GM12878 (cell line): ENCODE measurements around the gene CCDC70. TPM values are rescaled to one million over a fixed set of nuclear protein-coding genes. Genes with fewer than 3 reads are reported as not detected.

Source experiments
- ATAC-seq: fragments of 200-7000 bp; cut with Tn5 transposase; 3 replicates; pipeline ENCODE4 v1.9.1; 2020; ENCODE audit warnings: mild to moderate bottlenecking, moderate library complexity
- BruUV-seq: library from RNA; stranded (reverse); fragments of 400-500 nt; replicated peaks from 2 replicates; lab custom pipeline; 2021; lab: Mats Ljungman, UMichigan
- CTCF ChIA-PET: fragments of 300-600 bp; sonication (Branson Sonifier 250); formaldehyde crosslinking; extraction: SDS; loops from one replicate; lab custom pipeline; 2021; ENCODE audit warnings: inconsistent platforms; lab: Yijun Ruan, JAX
- POLR2A ChIA-PET: fragments of 350-600 bp; formaldehyde crosslinking; extraction: SDS; loops from one replicate; lab custom pipeline; 2021; ENCODE audit warnings: inconsistent platforms; lab: Charles Lee
- RAD21 ChIA-PET: fragments of 300-600 bp; sonication (Branson Sonifier 250); formaldehyde crosslinking; loops from one replicate; lab custom pipeline; 2023; ENCODE audit warnings: antibody characterized with exemption; ENCODE audit not compliant: unreplicated experiment; lab: Charles Lee
- SMC1A ChIA-PET: fragments of 300-600 bp; sonication (Branson Sonifier 250); formaldehyde crosslinking; loops from one replicate; lab custom pipeline; 2023; ENCODE audit not compliant: unreplicated experiment, uncharacterized antibody; lab: Charles Lee
- DNase-seq: peaks from one replicate; pipeline ENCODE4 v3.0.0-alpha.2; 2011; ENCODE audit warnings: low read depth, low spot score
- FAIRE-seq: peaks from 3 replicates; lab custom pipeline; 2011; peaks lifted over from hg19 to GRCh38; lab: Jason Lieb, UNC
- H2AFZ ChIP-seq: 2 replicates; pipeline ENCODE4 v1.6.0; 2011; ENCODE audit warnings: low read depth, low read length, control low read depth; ENCODE audit not compliant: control insufficient read depth
- H3K27ac ChIP-seq: 2 replicates; pipeline ENCODE4 v1.5.1; 2011; ENCODE audit warnings: control low read depth; ENCODE audit not compliant: control insufficient read depth, insufficient read depth
- H3K27me3 ChIP-seq, 2 experiments: replicated peaks in 1 of 2; 2 replicates each; pipeline versions ENCODE4 v1.6.0 to v1.6.1; 2011; ENCODE audit warnings: low read length in 1 of 2; ENCODE audit not compliant: control insufficient read depth in 2 of 2, insufficient read depth in 2 of 2
- H3K36me3 ChIP-seq, 2 experiments: 2 replicates each; pipeline ENCODE4 v1.5.1; 2011; ENCODE audit warnings: low read length in 1 of 2; ENCODE audit not compliant: control insufficient read depth in 2 of 2, insufficient read depth in 2 of 2
- H3K4me1 ChIP-seq: 2 replicates; pipeline ENCODE4 v1.6.1; 2011; ENCODE audit warnings: mild to moderate bottlenecking, low read length, moderate library complexity, mixed read lengths; ENCODE audit not compliant: control insufficient read depth, insufficient read depth
- H3K4me2 ChIP-seq: 2 replicates; pipeline ENCODE4 v1.6.0; 2011; ENCODE audit warnings: control low read depth; ENCODE audit not compliant: control insufficient read depth, insufficient read depth
- H3K4me3 ChIP-seq: fragments of 200-600 bp; sonication (generic); 2 replicates; pipeline ENCODE4 v1.5.1; 2016
- H3K79me2 ChIP-seq: 2 replicates; pipeline ENCODE4 v1.6.0; 2011; ENCODE audit warnings: low read length; ENCODE audit not compliant: control insufficient read depth, insufficient read depth
- H3K9ac ChIP-seq: 2 replicates; pipeline ENCODE4 v1.8.0; 2011; ENCODE audit warnings: low read length, control low read depth, mixed read lengths; ENCODE audit not compliant: control insufficient read depth, insufficient read depth
- H3K9me3 ChIP-seq: replicated peaks from 3 replicates; pipeline ENCODE4 v1.5.1; 2011; ENCODE audit warnings: mild to moderate bottlenecking, low read length; ENCODE audit not compliant: control insufficient read depth, insufficient read depth
- H4K20me1 ChIP-seq: 2 replicates; pipeline ENCODE4 v1.6.0; 2011; ENCODE audit not compliant: control insufficient read depth, insufficient read depth
- RAD21 ChIP-seq: IDR thresholded peaks from 2 replicates; pipeline ENCODE4 v1.6.1; 2011; ENCODE audit warnings: mild to moderate bottlenecking, low read depth, low read length, moderate library complexity; ENCODE audit not compliant: insufficient read depth
- SMC3 ChIP-seq: IDR thresholded peaks from 2 replicates; pipeline ENCODE4 v1.6.1; 2011; ENCODE audit warnings: low read length, improper control_type of control experiment, borderline replicate concordance
- YY1 ChIP-seq: IDR thresholded peaks from 2 replicates; pipeline ENCODE4 v1.6.1; 2011; ENCODE audit warnings: low read depth, mild to moderate bottlenecking, low read length
- ZNF24 ChIP-seq: fragments of 450-650 bp; IDR thresholded peaks from 2 replicates; pipeline ENCODE4 v1.6.1; 2017; ENCODE audit warnings: antibody characterized with exemption, mild to moderate bottlenecking
- ZZZ3 ChIP-seq: IDR thresholded peaks from 2 replicates; pipeline ENCODE4 v1.6.1; 2011; ENCODE audit warnings: low read depth; ENCODE audit not compliant: control insufficient read depth, insufficient read length
- WGBS: methylation state at CpG from one replicate; pipeline ENCODE4 v1.1.6; 2016; ENCODE audit warnings: low lambda C conversion rate; ENCODE audit not compliant: insufficient replicate concordance, insufficient coverage; ENCODE audit errors: missing lambda C conversion rate; 5-methylcytosine and 5-hydroxymethylcytosine counted together
- in situ Hi-C: fragments of 300-500 bp; cut with MboI; formaldehyde crosslinking; loops from 9 replicates; pipeline ENCODE4 v1.14.3; 2018; ENCODE audit warnings: mixed read lengths
- intact Hi-C: fragments of 100-400 bp; cut with micrococcal nuclease; formaldehyde crosslinking; loops from one replicate; pipeline ENCODE4 v1.14.2; 2022; ENCODE audit not compliant: unreplicated experiment
- polyA plus RNA-seq, 11 experiments: library from polyadenylated mRNA; depleted of rRNA in 4 of 11; unstranded in 6 of 11; stranded (reverse) in 5 of 11; fragments of >200 nt; fragmentation: Nextera tagmentation in 4 of 11; fragmentation: Illumina TruSeq in 1 of 11; extraction: Ambion mirVana in 4 of 11; extraction: Trizol in 1 of 11; gene quantifications; 1 replicate in 1 of 11; 2 replicates in 10 of 11; pipeline versions ENCODE4 v1.2.1 to v1.2.3, GENCODE V29; 2011 to 2016; ENCODE audit warnings: inconsistent platforms in 2 of 11, missing spikeins in 2 of 11, low read depth in 1 of 11
- total RNA-seq, 4 experiments: library from RNA; depleted of rRNA in 3 of 4; stranded (reverse); fragments of >200 nt in 3 of 4; fragmentation: Illumina TruSeq in 1 of 4; extraction: Trizol in 1 of 4; gene quantifications; 2 replicates each; pipeline versions ENCODE4 v1.2.1 to v1.2.3, GENCODE V29; 2013 to 2021
- TF ChIP-seq, protein P1 (sequence below): IDR thresholded peaks from 2 replicates; pipeline ENCODE4 v1.6.1; 2011; ENCODE audit warnings: low read depth, low read length, improper control_type of control experiment, borderline replicate concordance
- TF ChIP-seq, protein P2 (sequence below), 3 experiments: IDR thresholded peaks in 2 of 3; conservative IDR thresholded peaks in 1 of 3; 2 replicates each; pipeline ENCODE4 v1.5.1; 2011; ENCODE audit warnings: low read depth in 3 of 3, low read length in 3 of 3, mild to moderate bottlenecking in 3 of 3, control low read depth in 2 of 3, moderate library complexity in 2 of 3, inconsistent platforms in 1 of 3, mixed read lengths in 1 of 3; ENCODE audit not compliant: control insufficient read depth in 2 of 3, insufficient read depth in 1 of 3; ENCODE audit errors: extremely low read depth in 1 of 3

CCDC70 gene
- total and polyA plus RNA-seq, 10 of the 15 experiments (the other 5 are each of a cell fraction or from before 2014, with no cell fraction given), result not detected

DNA sequence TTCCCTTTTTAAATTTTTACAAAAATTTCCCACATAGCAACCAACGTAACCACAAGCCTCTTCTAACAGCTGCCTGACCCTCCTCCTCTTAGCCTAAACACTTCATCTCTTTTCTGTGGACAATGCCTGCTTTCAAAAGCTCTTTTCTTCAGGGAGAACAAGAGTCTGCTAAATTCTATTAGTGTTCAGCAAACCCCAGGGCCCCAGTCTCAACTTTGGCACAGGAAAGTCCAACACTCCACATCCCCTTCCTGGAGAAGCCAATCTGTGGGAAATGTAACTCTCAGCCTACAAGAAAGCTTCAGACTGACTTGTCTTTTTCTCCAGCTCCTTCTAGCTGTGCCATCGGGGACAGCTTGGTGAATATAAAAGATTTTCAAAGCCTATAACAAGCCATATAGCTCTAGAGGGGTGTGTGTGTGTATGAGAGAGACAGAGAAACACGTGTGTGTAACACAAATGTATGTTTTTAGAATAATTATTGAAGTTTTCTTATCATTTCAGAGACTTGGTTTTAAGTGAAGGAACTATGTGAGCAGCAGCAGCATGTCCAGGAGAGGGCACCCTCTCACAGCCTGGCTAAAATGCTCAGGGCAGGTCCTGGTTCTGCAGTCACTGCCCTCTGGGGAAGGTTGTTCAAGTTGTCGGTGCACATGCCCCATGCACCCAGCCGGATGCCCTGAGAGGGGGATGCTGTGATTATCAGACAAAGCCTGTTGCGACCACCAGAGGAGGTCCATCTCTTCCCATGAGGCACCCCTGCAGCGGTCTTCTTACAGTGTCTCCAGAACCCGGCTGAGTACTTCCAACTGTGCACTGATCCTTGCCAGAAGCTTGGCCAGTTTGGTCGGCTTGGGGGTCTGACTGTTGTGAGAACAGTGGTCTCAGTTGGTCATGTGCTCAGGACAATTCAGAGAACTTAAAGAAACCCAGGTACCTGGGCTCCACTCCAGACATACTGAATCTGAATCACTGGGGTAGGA lies 34.4 kb downstream of the CCDC70 start:
- Histone ChIP-seq H2AFZ (no peak overlapping the region), H3K79me2 (no peaks in the 10 kb centered on the region), H3K9me3 (no peaks in the 10 kb centered on the region), H3K4me1 (no peaks in the 10 kb centered on the region), H3K27me3 (peaks cover 1 to 4% of the 10 kb centered on the region in 2 experiments; a peak in 2 of 4 replicates), H3K36me3 (no peaks in the 10 kb centered on the region), H3K27ac (no peak overlapping the region), H3K9ac (no peak overlapping the region), H4K20me1 (no peaks in the 10 kb centered on the region; the same call in 1 of the 2 replicates), H3K4me2 (no peak overlapping the region), H3K4me3 (no peak overlapping the region)
- ATAC-seq (peak; percentile 99), FAIRE-seq (peak; percentile 77), DNase-seq (no peak)
- intact Hi-C loops, result loop anchor here (1.0 to 10.0 kb wide), 5 partner anchors 61 to 559 kb away; partner anchors contain the start of genes CKAP2 and VPS36
- ChIA-PET POLR2A (no interaction called here), CTCF (interaction anchor here (0.6 to 4.2 kb wide), 34 partner anchors 8 to 555 kb away, joined by 3 to 62 read pairs (median 4); partner anchors contain the start of gene NEK5), SMC1A (interaction anchor here (0.5 to 4.7 kb wide), 19 partner anchors 10 to 555 kb away, joined by 3 to 18 read pairs (median 4); partner anchors contain the start of gene VPS36), RAD21 (interaction anchor here (0.7 to 2.3 kb wide), 14 partner anchors 11 to 305 kb away, joined by 3 to 17 read pairs (median 4); partner anchors contain the start of genes ALG11 and NEK5)
- TF ChIP-seq RAD21 (peak; percentile 81), SMC3 (peak; percentile 80), ZNF24 (no peak), YY1 (peak; percentile 39; the same call in 1 of the 2 replicates), ZZZ3 (no peak)
- TF ChIP-seq, protein P1, sequence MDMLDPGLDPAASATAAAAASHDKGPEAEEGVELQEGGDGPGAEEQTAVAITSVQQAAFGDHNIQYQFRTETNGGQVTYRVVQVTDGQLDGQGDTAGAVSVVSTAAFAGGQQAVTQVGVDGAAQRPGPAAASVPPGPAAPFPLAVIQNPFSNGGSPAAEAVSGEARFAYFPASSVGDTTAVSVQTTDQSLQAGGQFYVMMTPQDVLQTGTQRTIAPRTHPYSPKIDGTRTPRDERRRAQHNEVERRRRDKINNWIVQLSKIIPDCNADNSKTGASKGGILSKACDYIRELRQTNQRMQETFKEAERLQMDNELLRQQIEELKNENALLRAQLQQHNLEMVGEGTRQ, result no peak
- TF ChIP-seq, protein P2, sequence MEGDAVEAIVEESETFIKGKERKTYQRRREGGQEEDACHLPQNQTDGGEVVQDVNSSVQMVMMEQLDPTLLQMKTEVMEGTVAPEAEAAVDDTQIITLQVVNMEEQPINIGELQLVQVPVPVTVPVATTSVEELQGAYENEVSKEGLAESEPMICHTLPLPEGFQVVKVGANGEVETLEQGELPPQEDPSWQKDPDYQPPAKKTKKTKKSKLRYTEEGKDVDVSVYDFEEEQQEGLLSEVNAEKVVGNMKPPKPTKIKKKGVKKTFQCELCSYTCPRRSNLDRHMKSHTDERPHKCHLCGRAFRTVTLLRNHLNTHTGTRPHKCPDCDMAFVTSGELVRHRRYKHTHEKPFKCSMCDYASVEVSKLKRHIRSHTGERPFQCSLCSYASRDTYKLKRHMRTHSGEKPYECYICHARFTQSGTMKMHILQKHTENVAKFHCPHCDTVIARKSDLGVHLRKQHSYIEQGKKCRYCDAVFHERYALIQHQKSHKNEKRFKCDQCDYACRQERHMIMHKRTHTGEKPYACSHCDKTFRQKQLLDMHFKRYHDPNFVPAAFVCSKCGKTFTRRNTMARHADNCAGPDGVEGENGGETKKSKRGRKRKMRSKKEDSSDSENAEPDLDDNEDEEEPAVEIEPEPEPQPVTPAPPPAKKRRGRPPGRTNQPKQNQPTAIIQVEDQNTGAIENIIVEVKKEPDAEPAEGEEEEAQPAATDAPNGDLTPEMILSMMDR (IDR thresholded peaks at IDR 0.05 in 2 of 3, conservative IDR thresholded peaks at IDR 0.05 in 1 of 3; ENCODE audit: control insufficient read depth in 2 of 3, extremely low read depth in 1 of 3, insufficient read depth in 1 of 3, low read depth in 3 of 3, low read length in 3 of 3), result peak; percentile 78 to 84 (median 83)
- no TSS peak for BruUV-seq
- in situ Hi-C loops, result no loop called here
- 17% methylated on average over 9 of the region's 9 CpGs for WGBS
